CD14-positive monocyte (primary cell): Measurements from ENCODE around the gene GNPTG. TPM values are rescaled to one million over a fixed set of nuclear protein-coding genes. Genes with fewer than 3 reads are reported as not detected.

ENCODE experiments used
- DNase-seq, 3 donors: peaks; one replicate each; pipeline ENCODE4 v3.0.0-alpha.2; 2011 to 2022
- H2AFZ ChIP-seq: 2 replicates; pipeline ENCODE4 v1.6.0; 2012; ENCODE audit warnings: mild to moderate bottlenecking, low read depth, low read length, inconsistent platforms; ENCODE audit not compliant: insufficient read depth, poor library complexity, severe bottlenecking
- H3K27ac ChIP-seq, 2 donors: 1 replicate in 1 of 2; 2 replicates in 1 of 2; pipeline ENCODE4 v1.5.1; 2012 to 2013; ENCODE audit warnings: low read length in 2 of 2, control low read depth in 1 of 2, inconsistent platforms in 1 of 2, low read depth in 1 of 2, mild to moderate bottlenecking in 1 of 2
- H3K27me3 ChIP-seq, 2 donors: one replicate each; pipeline versions ENCODE4 v1.6.0 to v1.6.1; 2011 to 2013; ENCODE audit warnings: low read length in 2 of 2; ENCODE audit not compliant: control insufficient read depth in 2 of 2, insufficient read depth in 2 of 2
- H3K36me3 ChIP-seq, 2 donors: replicated peaks in 1 of 2; 1 replicate in 1 of 2; 2 replicates in 1 of 2; pipeline versions ENCODE4 v1.5.1 to v1.6.1; 2012 to 2013; ENCODE audit warnings: low read length in 2 of 2, control low read depth in 1 of 2, inconsistent platforms in 1 of 2, mild to moderate bottlenecking in 1 of 2; ENCODE audit not compliant: insufficient read depth in 2 of 2, control insufficient read depth in 1 of 2
- H3K4me1 ChIP-seq, 2 donors: 1 replicate in 1 of 2; 2 replicates in 1 of 2; pipeline versions ENCODE4 v1.5.1 to v1.6.1; 2012 to 2013; ENCODE audit warnings: low read length in 2 of 2, control low read depth in 1 of 2, inconsistent platforms in 1 of 2, mild to moderate bottlenecking in 1 of 2, moderate library complexity in 1 of 2; ENCODE audit not compliant: insufficient read depth in 2 of 2, control insufficient read depth in 1 of 2
- H3K4me2 ChIP-seq: replicated peaks from 2 replicates; pipeline ENCODE3; 2012; ENCODE audit warnings: low read length, moderate library complexity, mild to moderate bottlenecking; ENCODE audit not compliant: poor library complexity, severe bottlenecking; ENCODE audit errors: extremely low read depth
- H3K4me3 ChIP-seq, 3 experiments: fragments of 200-600 bp in 1 of 3; sonication (generic) in 1 of 3; replicated peaks in 1 of 3; 1 replicate in 2 of 3; 2 replicates in 1 of 3; pipeline ENCODE4 v1.5.1; 2011 to 2013; ENCODE audit warnings: low read length in 3 of 3, mild to moderate bottlenecking in 3 of 3, control low read depth in 2 of 3, low read depth in 2 of 3, inconsistent platforms in 1 of 3, moderate library complexity in 1 of 3
- H3K79me2 ChIP-seq: 2 replicates; pipeline ENCODE4 v1.6.0; 2012; ENCODE audit warnings: mild to moderate bottlenecking, control low read depth, inconsistent platforms, low read length, moderate library complexity; ENCODE audit not compliant: insufficient read depth
- H3K9ac ChIP-seq: 2 replicates; pipeline ENCODE4 v1.6.0; 2017; ENCODE audit warnings: low read length, mild to moderate bottlenecking; ENCODE audit not compliant: insufficient read depth, poor library complexity, severe bottlenecking
- H3K9me3 ChIP-seq, 2 donors: replicated peaks in 1 of 2; 1 replicate in 1 of 2; 2 replicates in 1 of 2; pipeline versions ENCODE4 v1.5.1 to v1.6.1; 2012 to 2013; ENCODE audit warnings: low read length in 2 of 2, control low read depth in 1 of 2; ENCODE audit not compliant: control insufficient read depth in 1 of 2, insufficient read depth in 1 of 2
- H4K20me1 ChIP-seq: 2 replicates; pipeline ENCODE4 v1.6.0; 2012; ENCODE audit warnings: mild to moderate bottlenecking, low read length, control low read depth, moderate library complexity; ENCODE audit not compliant: insufficient read depth
- H3K27ac Mint-ChIP-seq, 7 donors: one replicate each; pipeline ENCODE4 v1.8.0; 2020; ENCODE audit warnings: mild to moderate bottlenecking in 7 of 7, mixed read lengths in 7 of 7, moderate library complexity in 6 of 7, inconsistent platforms in 2 of 7
- H3K27me3 Mint-ChIP-seq, 3 donors: one replicate each; pipeline ENCODE4 v1.8.0; 2021 to 2022; ENCODE audit warnings: low read depth in 3 of 3, mild to moderate bottlenecking in 3 of 3, mixed read lengths in 3 of 3, moderate library complexity in 3 of 3, inconsistent platforms in 1 of 3
- H3K36me3 Mint-ChIP-seq, 2 donors: one replicate each; pipeline ENCODE4 v1.8.0; 2020; ENCODE audit warnings: mixed read lengths in 2 of 2, inconsistent platforms in 1 of 2, mild to moderate bottlenecking in 1 of 2
- H3K4me1 Mint-ChIP-seq: one replicate; pipeline ENCODE4 v1.8.0; 2020; ENCODE audit warnings: mild to moderate bottlenecking, mixed read lengths
- H3K4me3 Mint-ChIP-seq, 2 donors: one replicate each; pipeline ENCODE4 v1.8.0; 2020; ENCODE audit warnings: mild to moderate bottlenecking in 2 of 2, mixed read lengths in 2 of 2, moderate library complexity in 1 of 2
- H3K9me3 Mint-ChIP-seq, 7 donors: one replicate each; pipeline ENCODE4 v1.8.0; 2020 to 2022; ENCODE audit warnings: mixed read lengths in 7 of 7, mild to moderate bottlenecking in 6 of 7, moderate library complexity in 6 of 7, inconsistent platforms in 2 of 7
- CTCF ChIP-seq: fragments of 200-600 bp; IDR thresholded peaks from one replicate; pipeline ENCODE4 v1.8.0; 2022; ENCODE audit warnings: antibody characterized with exemption, mild to moderate bottlenecking
- WGBS: methylation state at CpG from one replicate; pipeline ENCODE4 v1.1.5; 2013; ENCODE audit warnings: missing lambda C conversion rate; ENCODE audit not compliant: insufficient coverage; 5-methylcytosine and 5-hydroxymethylcytosine counted together
- intact Hi-C, 2 donors: fragments of 100-400 bp; cut with micrococcal nuclease; formaldehyde crosslinking; loops; one replicate each; pipeline versions ENCODE4 v1.15.0 to v1.15.1; 2023
- polyA plus RNA-seq, 3 donors: library from polyadenylated mRNA; depleted of rRNA in 1 of 3; unstranded in 2 of 3; stranded (reverse) in 1 of 3; fragments of 300-500 nt in 2 of 3; fragments of >200 nt in 1 of 3; fragmentation: Illumina TruSeq in 2 of 3; gene quantifications; 1 replicate in 2 of 3; 2 replicates in 1 of 3; pipeline ENCODE4 v1.2.3, GENCODE V29; 2012 to 2021

GNPTG gene
- polyA plus RNA-seq, 3 donors = 74.7 to 130 (median 82.5) TPM

- TF ChIP-seq CTCF = no peak
- Mint-ChIP-seq H3K4me1 (peaks cover 31% of the 10 kb centered on the region), H3K9me3 (peaks cover 0 to 2% (median 0%) of the 10 kb centered on the region in 7 donors), H3K4me3 (no peak overlapping the region), H3K27ac (peak overlapping the region in 4 of 7 donors; percentile 43 to 69 (median 58)), H3K27me3 (no peaks in the 10 kb centered on the region), H3K36me3 (peaks cover 34 to 47% of the 10 kb centered on the region in 2 donors)
- Histone ChIP-seq H3K9ac (peak overlapping the region; percentile 74), H3K4me3 (no peak overlapping the region), H2AFZ (no peak overlapping the region), H3K9me3 (no peaks in the 10 kb centered on the region), H3K27me3 (no peaks in the 10 kb centered on the region), H3K4me1 (peaks cover 28 to 29% of the 10 kb centered on the region in 2 donors), H3K4me2 (no peak overlapping the region), H4K20me1 (peaks cover 76% of the 10 kb centered on the region), H3K36me3 (peaks cover 49 to 52% of the 10 kb centered on the region in 2 donors), H3K79me2 (peaks cover 75% of the 10 kb centered on the region), H3K27ac (peak overlapping the region in 1 of 2 donors; percentile 81)
- 85% methylated on average over 16 of the region's 16 CpGs for WGBS
- intact Hi-C loops = loop anchor here in 1 of 2 donors (5.0 kb wide), 1 partner anchor 35 kb away; no protein-coding TSS in a partner anchor
- no peak for DNase-seq
These were observed 39.3 kb upstream of the GNPTG start for GRCh38 chr16:1312467-1312816.

GRCh38 chr16:1312903-1313302 is 38.8 kb upstream of the GNPTG start:
- Histone ChIP-seq H3K27me3 (no peaks in the 10 kb centered on the region), H3K4me1 (peaks cover 28 to 29% of the 10 kb centered on the region in 2 donors), H3K9ac (no peak overlapping the region), H3K36me3 (peaks cover 54 to 56% of the 10 kb centered on the region in 2 donors), H3K4me3 (no peak overlapping the region), H3K9me3 (no peaks in the 10 kb centered on the region), H3K27ac (peak overlapping the region in 1 of 2 donors; percentile 81), H4K20me1 (peaks cover 81% of the 10 kb centered on the region), H3K79me2 (peaks cover 80% of the 10 kb centered on the region), H2AFZ (no peak overlapping the region), H3K4me2 (no peak overlapping the region)
- no peaks in the 10 kb centered on the region for H3K27me3 Mint-ChIP-seq
- peaks cover 39 to 52% of the 10 kb centered on the region in 2 donors for H3K36me3 Mint-ChIP-seq
- no peak for TF ChIP-seq CTCF
- no peak for DNase-seq
- H3K4me3 Mint-ChIP-seq = no peak overlapping the region
- peaks cover 31% of the 10 kb centered on the region for H3K4me1 Mint-ChIP-seq
- intact Hi-C loops = loop anchor here in 1 of 2 donors (5.0 kb wide), 1 partner anchor 34 kb away; no protein-coding TSS in a partner anchor
- peaks cover 0 to 2% (median 0%) of the 10 kb centered on the region in 7 donors for H3K9me3 Mint-ChIP-seq
- peak overlapping the region in 4 of 7 donors; percentile 13 to 69 (median 53) for H3K27ac Mint-ChIP-seq
- WGBS = 95% methylated on average over 13 of the region's 15 CpGs
